Large intestine (tissue), 3 donors: ENCODE data around the gene SIDT2. TPM values are rescaled to one million over a fixed set of nuclear protein-coding genes. Genes with fewer than 3 reads are reported as not detected.

ENCODE experiments used
- DNase-seq, 2 donors: peaks; one replicate each; pipeline versions ENCODE4 v3.0.0 to v3.0.0-alpha.2; 2013
- H3K27ac ChIP-seq: one replicate; pipeline ENCODE4 v1.5.1; 2013; ENCODE audit warnings: low read length
- H3K27me3 ChIP-seq: 2 replicates; pipeline ENCODE4 v1.6.1; 2013; ENCODE audit warnings: low read length; ENCODE audit not compliant: control insufficient read depth, insufficient read depth
- H3K36me3 ChIP-seq: 2 replicates; pipeline ENCODE4 v1.6.1; 2013; ENCODE audit warnings: low read length; ENCODE audit not compliant: control insufficient read depth, insufficient read depth
- H3K4me1 ChIP-seq: one replicate; pipeline ENCODE4 v1.6.1; 2013; ENCODE audit warnings: low read length; ENCODE audit not compliant: control insufficient read depth, insufficient read depth
- H3K4me3 ChIP-seq: one replicate; pipeline ENCODE4 v1.5.1; 2013; ENCODE audit warnings: low read length
- H3K9me3 ChIP-seq: one replicate; pipeline ENCODE4 v1.6.1; 2013; ENCODE audit warnings: mild to moderate bottlenecking, low read depth, low read length, moderate library complexity; ENCODE audit not compliant: control insufficient read depth
- WGBS: methylation state at CpG from one replicate; pipeline ENCODE4 v1.1.5; 2013; ENCODE audit warnings: low lambda C conversion rate; ENCODE audit not compliant: insufficient coverage; 5-methylcytosine and 5-hydroxymethylcytosine counted together
- polyA plus RNA-seq: library from polyadenylated mRNA; unstranded; fragments of 120-200 nt; gene quantifications from one replicate; pipeline ENCODE4 v1.2.1, GENCODE V29; 2013

SIDT2 gene
- polyA plus RNA-seq, 1 donor, result 94.9 TPM

- Histone ChIP-seq H3K27me3 (no peaks in the 10 kb centered on the region), H3K4me1 (peaks cover 3% of the 10 kb centered on the region), H3K9me3 (no peaks in the 10 kb centered on the region), H3K27ac (peak overlapping the region; percentile 69), H3K36me3 (peaks cover 21% of the 10 kb centered on the region), H3K4me3 (peak overlapping the region; percentile 73)
- WGBS, result no CpG with 5 or more reads among the region's 62 CpGs
- DNase-seq, result peak; percentile 48 to 56
Observed at GRCh38 chr11:117144477-117145392, 33.8 kb upstream of the SIDT2 start.

- Histone ChIP-seq H3K4me1 (peaks cover 3% of the 10 kb centered on the region), H3K36me3 (peaks cover 21% of the 10 kb centered on the region), H3K27me3 (no peaks in the 10 kb centered on the region), H3K4me3 (peak overlapping the region; percentile 73), H3K27ac (peak overlapping the region; percentile 69), H3K9me3 (no peaks in the 10 kb centered on the region)
- peak in 1 of 2 donors; percentile 16 for DNase-seq
- WGBS, result no CpG with 5 or more reads among the region's 5 CpGs
Observed at GRCh38 chr11:117145393-117145761, 33.2 kb upstream of the SIDT2 start.

- 100% methylated on average over 3 of the region's 10 CpGs for WGBS
- no peak overlapping the region for H3K4me3 ChIP-seq
- DNase-seq, result no peak
- H3K4me1 ChIP-seq, result peaks cover 3% of the 10 kb centered on the region
- no peaks in the 10 kb centered on the region for H3K9me3 ChIP-seq
- peaks cover 21% of the 10 kb centered on the region for H3K36me3 ChIP-seq
- H3K27me3 ChIP-seq, result no peaks in the 10 kb centered on the region
- no peak overlapping the region for H3K27ac ChIP-seq
Observed at GRCh38 chr11:117146521-117146920, 32.0 kb upstream of the SIDT2 start.

- no peak overlapping the region for H3K27ac ChIP-seq
- H3K4me3 ChIP-seq, result no peak overlapping the region
- no peaks in the 10 kb centered on the region for H3K9me3 ChIP-seq
- peaks cover 36% of the 10 kb centered on the region for H3K36me3 ChIP-seq
- no CpG with 5 or more reads among the region's 2 CpGs for WGBS
- no peaks in the 10 kb centered on the region for H3K27me3 ChIP-seq
- no peaks in the 10 kb centered on the region for H3K4me1 ChIP-seq
- no peak for DNase-seq
Observed at GRCh38 chr11:117152066-117152465, 26.5 kb upstream of the SIDT2 start.

GRCh38 chr11:117154468-117154867 lies 24.1 kb upstream of the SIDT2 start:
- Histone ChIP-seq H3K27ac (no peak overlapping the region), H3K36me3 (peaks cover 27% of the 10 kb centered on the region), H3K9me3 (no peaks in the 10 kb centered on the region), H3K4me1 (no peaks in the 10 kb centered on the region), H3K4me3 (no peak overlapping the region), H3K27me3 (no peaks in the 10 kb centered on the region)
- WGBS, result no CpG with 5 or more reads among the region's 5 CpGs
- DNase-seq, result no peak

GRCh38 chr11:117157507-117157906 lies 21.0 kb upstream of the SIDT2 start:
- Histone ChIP-seq H3K36me3 (peaks cover 35% of the 10 kb centered on the region), H3K4me1 (no peaks in the 10 kb centered on the region), H3K27me3 (no peaks in the 10 kb centered on the region), H3K4me3 (no peak overlapping the region), H3K9me3 (no peaks in the 10 kb centered on the region), H3K27ac (no peak overlapping the region)
- WGBS, result no CpG with 5 or more reads among the region's 2 CpGs
- no peak for DNase-seq

- Histone ChIP-seq H3K9me3 (no peaks in the 10 kb centered on the region), H3K36me3 (peaks cover 46% of the 10 kb centered on the region), H3K4me3 (no peak overlapping the region), H3K27ac (no peak overlapping the region), H3K27me3 (no peaks in the 10 kb centered on the region), H3K4me1 (no peaks in the 10 kb centered on the region)
- no CpG with 5 or more reads among the region's 2 CpGs for WGBS
- DNase-seq, result no peak
Observed at GRCh38 chr11:117159892-117160291, 18.7 kb upstream of the SIDT2 start.

GRCh38 chr11:117160826-117161225 lies 17.7 kb upstream of the SIDT2 start:
- Histone ChIP-seq H3K27me3 (no peaks in the 10 kb centered on the region), H3K4me1 (no peaks in the 10 kb centered on the region), H3K27ac (peak overlapping the region; percentile 51), H3K9me3 (no peaks in the 10 kb centered on the region), H3K36me3 (peaks cover 48% of the 10 kb centered on the region), H3K4me3 (no peak overlapping the region)
- 10% methylated on average over 2 of the region's 2 CpGs for WGBS
- DNase-seq, result peak; percentile 66 to 83

GRCh38 chr11:117166491-117166890 lies 12.1 kb upstream of the SIDT2 start:
- H3K4me3 ChIP-seq, result no peak overlapping the region
- H3K27ac ChIP-seq, result no peak overlapping the region
- H3K9me3 ChIP-seq, result no peaks in the 10 kb centered on the region
- 71% methylated on average over 1 of the region's 1 CpG for WGBS
- peaks cover 62% of the 10 kb centered on the region for H3K36me3 ChIP-seq
- DNase-seq, result no peak
- H3K4me1 ChIP-seq, result peaks cover 5% of the 10 kb centered on the region
- no peaks in the 10 kb centered on the region for H3K27me3 ChIP-seq

- Histone ChIP-seq H3K27ac (no peak overlapping the region), H3K9me3 (no peaks in the 10 kb centered on the region), H3K36me3 (peaks cover 34% of the 10 kb centered on the region), H3K4me3 (no peak overlapping the region), H3K27me3 (no peaks in the 10 kb centered on the region), H3K4me1 (peaks cover 24% of the 10 kb centered on the region)
- WGBS, result 86% methylated on average over 1 of the region's 2 CpGs
- DNase-seq, result no peak
Observed at GRCh38 chr11:117169736-117170135, 8.8 kb upstream of the SIDT2 start.

GRCh38 chr11:117170210-117170609 lies 8.3 kb upstream of the SIDT2 start:
- H3K9me3 ChIP-seq, result no peaks in the 10 kb centered on the region
- no peak overlapping the region for H3K27ac ChIP-seq
- no peak for DNase-seq
- H3K4me1 ChIP-seq, result peaks cover 24% of the 10 kb centered on the region
- H3K4me3 ChIP-seq, result no peak overlapping the region
- no peaks in the 10 kb centered on the region for H3K27me3 ChIP-seq
- peaks cover 33% of the 10 kb centered on the region for H3K36me3 ChIP-seq
- WGBS, result 100% methylated on average over 1 of the region's 9 CpGs
